Germinal center (tissue), 1 donor: ENCODE data around the gene ERI3.

Experiments
- DNase-seq: peaks from one replicate; pipeline ENCODE4 v3.0.0; 2012; ENCODE audit warnings: mixed read lengths, low spot score

The ERI3 gene

DNA sequence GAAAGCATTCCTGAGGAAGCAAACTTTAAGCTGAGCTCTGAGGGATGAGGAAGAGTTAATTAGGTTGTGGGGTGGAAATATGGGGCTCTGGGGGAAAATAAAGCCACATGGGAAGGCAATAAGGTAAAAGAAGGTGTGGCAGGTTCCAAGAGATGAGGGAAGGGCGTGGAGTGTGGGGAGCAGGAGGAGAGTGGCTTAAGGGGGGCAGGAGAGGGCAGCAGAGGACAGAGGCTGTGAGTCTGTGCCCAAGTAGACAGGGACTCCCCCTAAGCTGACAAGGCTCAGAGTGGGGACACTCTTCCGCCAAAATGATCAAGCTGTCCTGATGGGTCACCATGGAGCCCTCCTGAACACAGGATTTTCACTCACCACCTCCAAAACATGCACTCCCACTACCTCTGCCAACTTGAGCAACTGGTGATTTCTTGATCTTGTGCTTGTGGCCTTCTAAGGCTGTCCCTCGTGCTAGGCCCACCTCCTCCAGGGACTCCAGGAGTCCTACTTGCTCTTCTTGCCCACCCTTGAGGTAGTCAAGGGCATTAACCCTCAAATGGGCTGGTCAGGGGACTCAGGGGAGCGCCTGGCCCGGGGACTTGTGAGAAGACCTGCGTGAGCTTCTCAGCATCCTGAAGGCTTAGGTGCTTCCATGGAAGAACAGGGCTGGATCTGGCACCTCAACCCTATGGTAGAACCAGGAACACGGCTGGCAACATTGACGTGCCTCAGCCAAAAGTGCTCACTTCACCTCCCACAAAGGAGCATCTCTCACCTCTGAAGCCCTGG is 118.4 kb downstream of the ERI3 start:
- no peak for DNase-seq

- no peak for DNase-seq
Measured at GRCh38 chr1:44235808-44236207, 119.2 kb downstream of the ERI3 start.

DNA sequence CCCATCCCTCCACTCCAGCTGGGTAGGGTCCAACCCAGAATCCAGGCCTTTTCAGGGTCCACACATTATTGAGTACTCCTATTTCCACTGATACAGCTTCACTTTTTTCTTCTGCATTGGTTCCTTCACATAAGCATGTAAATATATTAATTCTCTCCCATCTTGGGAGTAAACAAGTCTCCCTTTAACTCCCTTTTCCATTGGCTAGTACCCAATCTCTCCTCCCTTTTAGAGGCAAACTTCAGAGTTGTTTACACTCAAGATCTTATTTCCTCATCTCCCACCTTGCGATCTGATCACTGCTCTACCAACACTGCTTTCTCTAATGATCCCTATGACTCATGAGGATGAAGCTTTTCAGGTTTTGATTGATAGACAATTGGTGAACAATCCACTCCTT is 121.5 kb downstream of the ERI3 start:
- DNase-seq = no peak

DNA sequence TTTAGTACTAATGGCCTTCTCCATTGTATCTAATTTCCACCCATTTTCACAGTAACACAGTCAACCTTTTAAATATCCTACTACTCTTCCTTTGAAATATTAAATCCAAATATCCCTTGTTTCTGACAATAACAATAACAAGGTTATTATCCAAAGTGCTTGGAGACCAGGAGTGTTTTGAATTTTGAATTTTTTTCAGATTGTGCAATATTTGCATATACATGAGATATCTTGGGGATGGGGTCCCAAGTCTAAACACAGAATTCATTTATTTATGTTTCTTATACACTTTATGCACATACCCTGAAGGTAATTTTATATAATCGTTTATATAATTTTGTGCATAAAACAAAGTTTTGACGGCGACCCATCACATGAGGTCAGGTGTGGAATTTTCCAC is 124.3 kb downstream of the ERI3 start:
- no peak for DNase-seq

DNA sequence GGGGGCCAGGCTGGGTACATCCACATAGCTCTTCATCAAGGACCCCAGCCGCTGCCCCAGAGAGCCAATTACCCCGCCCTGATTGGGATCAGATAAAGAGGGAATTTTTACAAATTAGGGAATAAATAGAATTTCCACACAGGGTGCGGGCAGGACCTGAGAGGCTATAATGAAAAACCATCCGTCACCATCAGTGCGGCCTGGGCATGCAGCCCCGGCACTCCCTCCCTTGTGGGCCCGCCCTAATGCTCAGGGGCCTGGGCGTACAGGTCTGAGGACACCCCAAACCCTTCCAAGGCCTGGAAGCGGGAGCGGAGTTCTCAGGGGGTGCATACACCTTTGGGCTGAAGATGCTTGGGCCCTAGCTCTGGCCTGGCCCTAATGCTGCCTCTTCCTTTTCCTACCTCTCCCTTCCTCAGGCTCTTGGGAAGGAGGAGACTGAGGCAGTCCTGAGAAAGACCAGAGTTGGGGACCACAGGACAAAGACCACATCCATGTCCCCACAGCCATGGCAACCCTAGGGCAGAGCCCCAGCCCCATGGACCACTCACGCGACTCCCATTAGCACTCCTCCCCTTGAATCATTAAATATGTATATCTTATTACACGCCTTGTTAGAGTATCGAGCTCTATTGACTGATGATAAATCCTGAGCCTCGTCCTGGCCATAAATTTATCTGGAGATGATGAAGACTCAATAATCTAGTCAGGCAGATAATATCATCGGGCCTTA is 125.5 kb downstream of the ERI3 start:
- no peak for DNase-seq

GRCh38 chr1:44228218-44228617 is 126.8 kb downstream of the ERI3 start:
- no peak for DNase-seq

DNA sequence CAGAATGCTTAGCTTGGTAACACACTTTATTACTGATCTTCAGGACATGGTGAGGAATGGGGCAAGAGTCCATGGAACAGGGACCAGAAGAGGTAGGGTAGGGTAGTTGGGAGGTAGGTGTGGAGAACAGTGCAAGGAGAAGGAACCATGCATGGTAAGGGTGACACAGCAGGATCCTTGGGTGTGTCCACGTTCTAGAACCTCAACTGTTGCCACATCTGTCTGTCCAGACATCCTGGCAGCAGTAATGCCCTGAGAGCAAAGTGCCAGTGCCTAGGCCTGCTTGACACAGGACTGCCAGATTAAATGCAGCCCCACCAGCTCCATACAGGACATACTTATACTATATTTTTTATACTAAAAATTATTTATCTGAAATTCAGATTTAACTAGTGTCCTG is 127.8 kb downstream of the ERI3 start:
- DNase-seq = no peak

DNA sequence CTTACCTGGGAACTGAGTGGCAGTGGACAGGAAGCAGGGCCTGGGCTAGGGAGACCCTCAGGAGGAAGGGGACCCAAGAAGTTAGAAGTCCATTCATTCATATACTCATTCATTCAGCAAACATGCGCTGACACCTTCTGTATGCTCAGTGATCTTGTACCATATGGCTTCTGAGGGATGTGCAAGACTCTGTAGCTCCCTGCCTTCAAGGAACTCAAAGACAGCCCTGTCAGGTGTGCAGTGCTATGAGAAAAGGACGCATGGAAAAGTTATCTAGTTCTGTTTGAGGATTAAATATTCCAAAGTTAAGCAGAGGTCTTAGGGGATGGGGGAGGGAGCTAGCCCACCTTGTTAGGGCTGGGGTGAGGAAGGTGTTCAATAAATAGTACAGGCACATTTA is 129.3 kb downstream of the ERI3 start:
- DNase-seq = no peak

DNA sequence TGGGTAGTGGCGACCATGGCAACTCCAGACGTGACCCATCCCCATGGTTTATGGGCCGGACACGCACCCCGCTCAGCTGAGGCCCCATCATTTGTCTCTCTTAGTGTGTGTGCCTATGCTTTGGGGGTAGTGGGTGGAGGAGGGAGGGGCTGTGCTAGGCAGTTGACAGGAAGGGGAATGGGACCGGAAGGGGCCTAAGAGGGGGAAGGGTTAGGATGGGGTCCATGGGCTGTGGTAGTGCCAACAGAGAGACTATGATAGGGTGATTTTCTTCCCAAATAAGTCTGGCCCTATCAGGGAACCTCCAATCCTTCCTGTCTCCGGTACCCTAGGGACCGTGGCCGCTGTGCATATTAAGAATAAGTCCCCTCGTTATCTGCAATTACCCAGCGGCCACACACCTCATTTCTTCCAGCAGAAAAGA is 131.9 kb downstream of the ERI3 start:
- no peak for DNase-seq

DNA sequence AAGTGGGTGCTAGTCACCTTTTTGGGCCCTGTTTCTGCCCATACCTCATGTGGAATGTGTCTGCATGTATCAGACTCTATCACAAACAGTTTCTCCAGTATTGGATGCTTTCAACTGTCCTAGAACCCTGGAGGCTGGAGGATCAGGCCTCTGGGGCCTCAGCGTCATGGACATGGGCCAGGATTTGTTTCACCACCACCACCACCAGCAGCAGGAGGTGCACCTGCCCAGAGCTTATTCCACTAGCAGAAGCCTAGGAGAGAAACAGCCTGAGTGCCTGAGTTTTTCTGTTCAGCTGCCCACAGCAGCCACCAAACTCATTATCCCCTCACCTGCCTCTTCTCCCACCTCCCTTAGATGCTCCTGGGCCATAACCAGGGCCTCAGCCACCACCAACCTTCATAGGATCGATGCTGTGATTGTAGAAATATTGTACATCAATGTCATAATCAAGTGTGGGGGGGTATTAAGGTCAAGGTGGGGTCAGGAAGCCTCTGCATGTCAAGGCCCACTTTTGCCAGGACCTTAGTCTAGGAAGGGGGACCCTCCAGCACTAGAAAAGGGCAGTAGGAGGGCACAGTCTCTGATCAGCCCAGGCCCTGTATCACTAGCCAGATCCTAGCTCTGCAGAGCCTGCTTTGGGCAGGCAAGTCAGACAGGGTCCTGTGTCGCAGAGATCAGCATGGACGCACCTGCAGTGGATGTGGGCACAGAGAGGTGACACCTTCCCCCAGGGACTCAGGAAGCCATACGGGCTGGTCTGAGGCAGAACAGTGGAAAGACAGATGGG is 132.5 kb downstream of the ERI3 start:
- no peak for DNase-seq

DNA sequence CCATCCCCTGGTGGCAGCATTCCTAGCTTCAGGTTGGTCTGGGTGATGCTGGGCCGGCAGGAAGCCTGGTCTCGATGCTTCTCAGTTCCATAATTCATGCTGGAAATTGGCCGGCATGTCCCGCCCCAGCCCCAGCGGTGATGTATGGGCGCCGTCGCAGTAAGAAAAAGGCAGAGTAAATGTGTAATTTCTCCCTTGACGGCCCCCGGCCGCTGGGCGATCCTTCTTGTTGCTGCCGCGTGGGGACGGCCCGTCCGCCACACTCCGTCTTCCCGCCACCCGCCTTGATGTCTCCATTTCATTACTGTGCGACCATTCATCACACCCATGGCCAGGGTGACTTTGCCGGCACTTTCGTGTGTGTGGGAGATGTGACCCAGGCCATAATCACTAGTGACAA is 133.3 kb downstream of the ERI3 start:
- DNase-seq = no peak

DNA sequence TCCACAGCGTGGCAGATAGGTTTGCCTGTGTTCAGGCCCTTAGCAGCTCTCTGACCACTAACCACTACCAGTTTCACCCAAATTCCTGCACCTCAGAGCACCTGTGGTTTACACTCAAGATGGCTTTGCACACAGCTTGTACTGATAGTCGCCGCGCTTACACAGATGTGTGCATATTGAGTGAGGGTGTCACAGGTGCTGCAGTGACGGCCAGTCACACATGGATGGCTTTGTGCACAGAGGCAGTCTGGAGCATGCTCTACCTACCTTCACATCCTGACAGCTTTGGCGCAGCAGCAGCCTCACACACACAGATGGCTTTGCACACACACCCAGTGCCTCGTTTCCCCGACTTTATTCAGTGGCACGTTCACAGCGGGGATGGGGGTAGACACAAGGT is 134.3 kb downstream of the ERI3 start:
- no peak for DNase-seq

DNA sequence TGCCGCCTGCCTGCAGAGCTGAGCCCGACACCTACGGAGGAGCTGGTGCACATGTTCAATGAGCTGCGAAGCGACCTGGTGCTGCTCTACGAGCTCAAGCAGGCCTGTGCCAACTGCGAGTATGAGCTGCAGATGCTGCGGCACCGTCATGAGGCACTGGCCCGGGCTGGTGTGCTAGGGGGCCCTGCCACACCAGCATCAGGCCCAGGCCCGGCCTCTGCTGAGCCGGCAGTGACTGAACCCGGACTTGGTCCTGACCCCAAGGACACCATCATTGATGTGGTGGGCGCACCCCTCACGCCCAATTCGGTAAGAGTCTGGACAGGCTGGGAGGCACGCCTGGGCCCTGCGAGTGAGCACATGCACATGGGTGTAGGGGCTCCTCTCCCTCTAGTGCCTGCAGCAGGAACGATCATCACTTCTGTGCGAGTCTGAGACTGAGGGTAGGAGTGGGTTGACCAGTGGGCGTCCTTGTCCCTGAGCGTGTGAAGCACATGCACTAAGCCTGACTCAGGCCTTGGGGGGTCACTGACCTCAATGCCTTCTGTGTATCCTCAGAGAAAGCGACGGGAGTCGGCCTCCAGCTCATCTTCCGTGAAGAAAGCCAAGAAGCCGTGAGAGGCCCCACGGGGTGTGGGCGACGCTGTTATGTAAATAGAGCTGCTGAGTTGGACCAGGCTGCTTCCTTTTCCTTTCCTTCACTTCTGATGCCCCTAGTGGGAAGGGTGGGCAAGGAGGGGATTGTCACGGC is 134.9 kb downstream of the ERI3 start:
- DNase-seq = no peak

DNA sequence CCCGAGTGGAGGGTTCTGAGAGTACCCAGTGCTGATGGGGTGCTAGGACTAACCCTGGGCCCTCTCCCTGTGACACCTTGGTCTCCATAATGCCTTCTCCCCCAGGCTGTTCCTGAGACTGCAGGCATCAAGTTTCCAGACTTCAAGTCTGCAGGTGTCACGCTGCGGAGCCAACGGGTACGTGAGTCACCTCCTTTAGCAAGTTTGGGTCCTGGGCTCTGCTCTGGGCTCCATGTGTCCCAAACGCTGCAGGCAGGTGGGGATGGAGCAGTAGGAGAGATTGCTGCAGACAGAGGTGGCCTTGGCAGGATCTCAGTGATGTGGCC is 135.8 kb downstream of the ERI3 start:
- no peak for DNase-seq

- no peak for DNase-seq
Measured at GRCh38 chr1:44218503-44219300, 136.4 kb downstream of the ERI3 start.

DNA sequence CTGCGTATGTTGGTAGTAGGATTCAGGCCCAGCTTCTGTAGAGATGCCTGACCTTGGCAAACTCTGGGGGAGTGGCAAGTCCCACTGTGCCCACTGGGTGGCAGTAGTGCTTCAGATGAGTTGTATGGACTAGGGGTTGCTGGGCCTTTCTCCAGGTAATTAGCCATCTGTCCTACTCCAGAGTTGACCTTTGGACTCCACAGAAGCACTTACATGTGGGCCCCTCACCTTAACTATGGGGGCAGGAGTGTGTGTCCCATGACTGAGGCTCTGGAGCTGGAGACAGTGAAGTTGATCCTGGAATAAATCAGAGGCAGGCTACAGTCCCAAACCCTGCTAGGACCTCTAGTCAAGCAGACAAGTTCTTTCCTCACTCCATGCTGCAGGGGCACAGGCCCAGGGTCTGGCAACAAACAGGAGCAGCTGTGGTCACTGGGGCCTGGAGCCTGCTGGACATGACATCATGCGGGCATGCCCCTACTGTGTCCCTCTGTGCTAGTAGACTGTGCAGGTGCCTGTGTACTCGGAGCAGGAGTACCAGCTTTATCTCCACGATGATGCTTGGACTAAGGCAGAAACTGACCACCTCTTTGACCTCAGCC is 137.1 kb downstream of the ERI3 start:
- DNase-seq = peak; percentile 63

DNA sequence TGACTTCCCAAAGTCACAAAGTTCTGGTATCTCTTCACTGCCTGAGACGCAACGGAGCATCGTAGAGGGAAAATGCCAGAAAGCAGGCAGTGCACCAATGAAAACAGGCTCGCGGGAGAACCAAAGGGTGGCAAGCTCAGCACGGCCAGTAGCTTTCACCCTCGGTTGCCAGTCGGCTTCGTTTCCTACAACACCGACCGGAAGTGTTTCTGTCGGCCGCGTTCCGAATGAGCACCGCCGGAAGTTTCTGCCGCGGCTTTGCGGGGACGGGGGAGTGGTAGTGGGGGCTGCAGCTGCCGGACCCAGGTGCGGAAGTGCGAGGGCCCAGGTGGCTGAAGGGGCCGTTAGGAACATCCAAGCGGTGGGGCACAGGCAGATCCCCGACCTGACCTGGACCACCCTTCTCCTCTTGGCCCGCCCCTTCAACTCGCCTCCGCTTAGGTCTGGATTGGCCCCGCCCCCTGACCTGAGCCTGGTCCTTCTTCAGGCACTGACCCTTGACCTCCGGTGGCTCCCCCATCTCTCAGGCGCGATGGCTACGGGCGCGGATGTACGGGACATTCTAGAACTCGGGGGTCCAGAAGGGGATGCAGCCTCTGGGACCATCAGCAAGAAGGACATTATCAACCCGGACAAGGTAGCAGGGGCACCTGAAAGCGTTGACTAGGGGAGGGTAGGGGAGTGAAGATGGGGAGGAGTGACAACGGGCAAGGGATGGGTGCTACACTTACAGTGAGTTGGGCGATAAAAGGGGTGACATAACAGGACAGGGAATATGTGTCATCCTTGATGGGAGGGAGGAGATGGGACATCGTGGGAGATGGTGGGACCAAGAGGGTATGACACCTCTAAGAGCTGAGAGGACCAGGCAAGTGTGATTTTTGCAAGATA is 141.6 kb downstream of the ERI3 start, which contains the start of gene DMAP1:
TSS of gene DMAP1 (plus strand) at position 250 of the 891 bp plus-strand sequence. CDS start at position 533, 283 bp downstream.
- peak; percentile 71 for DNase-seq

GRCh38 chr1:44212355-44213221 is 142.5 kb downstream of the ERI3 start:
- DNase-seq = no peak

DNA sequence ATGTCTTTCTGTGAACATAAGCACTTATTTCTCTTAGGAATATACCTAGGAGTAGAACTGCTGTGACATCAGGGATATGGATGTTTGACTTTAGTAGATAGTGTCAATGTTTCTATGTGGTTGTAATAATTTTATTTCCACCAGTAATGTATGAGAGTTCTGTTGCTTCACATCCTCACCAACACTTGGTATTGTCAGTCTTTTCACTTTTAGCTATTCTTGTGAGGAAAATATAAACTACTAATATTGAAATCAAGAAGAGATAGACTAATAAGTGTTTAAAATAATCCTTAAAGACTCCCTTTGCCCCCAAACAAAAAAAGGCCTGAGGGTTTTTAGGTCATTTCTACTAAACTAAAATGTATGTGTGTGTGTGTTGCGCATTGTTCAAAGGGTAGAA is 144.5 kb downstream of the ERI3 start:
- DNase-seq = no peak
